Progenitor cell of endocrine pancreas (in vitro differentiated cells): ENCODE results near the gene TESK2. TPM values are rescaled to one million over a fixed set of nuclear protein-coding genes. Genes with fewer than 3 reads are reported as not detected.
A peak's percentile ranks its signal among the peaks of the same experiment; 100 is the strongest.

Experiments used
- DNase-seq: peaks from one replicate; pipeline ENCODE4 v3.0.0; 2021; ENCODE audit warnings: low spot score; ENCODE audit not compliant: unreplicated experiment
- H3K27ac Mint-ChIP-seq: 2 replicates; pipeline ENCODE4 v1.8.0; 2021; ENCODE audit warnings: mild to moderate bottlenecking, moderate library complexity, mixed read lengths
- H3K27me3 Mint-ChIP-seq: 2 replicates; pipeline ENCODE4 v1.8.0; 2021; ENCODE audit warnings: mixed read lengths
- H3K36me3 Mint-ChIP-seq: 2 replicates; pipeline ENCODE4 v1.8.0; 2022; ENCODE audit warnings: mixed read lengths; ENCODE audit not compliant: insufficient read depth
- H3K4me1 Mint-ChIP-seq: 2 replicates; pipeline ENCODE4 v1.8.0; 2021; ENCODE audit warnings: low read depth, mixed read lengths
- H3K4me3 Mint-ChIP-seq: 2 replicates; pipeline ENCODE4 v1.8.0; 2021; ENCODE audit warnings: low read depth, mild to moderate bottlenecking, moderate library complexity, mixed read lengths
- H3K9me3 Mint-ChIP-seq: 2 replicates; pipeline ENCODE4 v1.8.0; 2021; ENCODE audit warnings: low read depth, mixed read lengths
- total RNA-seq: library from RNA; stranded (reverse); gene quantifications from 2 replicates; pipeline ENCODE4 v1.2.1, GENCODE V29; 2021
- TF ChIP-seq, protein P1 (sequence below): fragments of 200-600 bp; sonication (generic); IDR thresholded peaks from one replicate; pipeline ENCODE4 v1.5.0; 2021; ENCODE audit warnings: antibody characterized with exemption, mild to moderate bottlenecking; ENCODE audit not compliant: unreplicated experiment

The TESK2 gene
- total RNA-seq, 1 donor from 2014 or later, result 9.5 TPM

DNA sequence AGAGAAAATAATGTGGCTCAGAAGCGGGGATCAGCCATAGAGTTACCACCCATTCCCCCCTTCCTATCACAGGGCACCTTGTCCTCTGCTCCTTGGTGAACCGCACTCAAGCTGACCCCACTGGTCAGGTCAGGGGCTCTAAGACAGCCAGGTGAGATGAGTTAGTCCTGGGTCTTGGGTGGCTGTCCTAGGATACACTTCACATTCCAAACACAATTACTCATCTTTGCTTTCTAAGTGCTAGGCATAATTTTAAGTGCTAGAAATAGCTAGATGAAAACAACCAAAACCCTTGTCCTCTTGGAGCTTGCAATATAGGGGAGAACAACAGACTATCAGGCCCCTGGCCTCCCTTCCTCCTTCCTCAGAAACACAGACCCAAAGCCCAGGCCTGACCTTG lies 142.9 kb downstream of the TESK2 start:
- Mint-ChIP-seq H3K27ac (no peak overlapping the region), H3K4me1 (peaks cover 2% of the 10 kb centered on the region)

DNA sequence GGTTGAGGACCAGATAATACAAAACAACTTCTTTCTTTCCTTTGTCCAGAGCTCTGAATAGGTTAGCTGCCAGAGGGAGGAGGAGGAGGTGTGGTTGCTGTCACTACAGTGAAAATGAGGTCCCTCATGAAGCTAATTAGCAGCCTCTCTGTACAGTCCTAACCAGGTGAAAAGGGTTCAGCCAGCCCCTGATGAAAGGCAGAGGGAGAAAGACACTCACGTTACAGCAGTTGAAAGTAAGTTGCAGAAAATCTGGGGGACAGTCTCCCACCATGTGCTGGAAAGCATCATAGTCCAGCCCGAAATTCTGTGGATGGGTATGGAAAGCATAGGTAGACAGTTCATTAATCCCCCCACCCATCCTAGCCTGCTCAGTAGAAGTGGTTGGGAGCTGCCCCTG lies 144.5 kb downstream of the TESK2 start:
- H3K4me1 Mint-ChIP-seq, result peaks cover 5% of the 10 kb centered on the region

More for the DNA sequence above, 142.9 kb downstream of the TESK2 start:
- H3K4me3 Mint-ChIP-seq, result no peak overlapping the region
- TF ChIP-seq, protein P1, sequence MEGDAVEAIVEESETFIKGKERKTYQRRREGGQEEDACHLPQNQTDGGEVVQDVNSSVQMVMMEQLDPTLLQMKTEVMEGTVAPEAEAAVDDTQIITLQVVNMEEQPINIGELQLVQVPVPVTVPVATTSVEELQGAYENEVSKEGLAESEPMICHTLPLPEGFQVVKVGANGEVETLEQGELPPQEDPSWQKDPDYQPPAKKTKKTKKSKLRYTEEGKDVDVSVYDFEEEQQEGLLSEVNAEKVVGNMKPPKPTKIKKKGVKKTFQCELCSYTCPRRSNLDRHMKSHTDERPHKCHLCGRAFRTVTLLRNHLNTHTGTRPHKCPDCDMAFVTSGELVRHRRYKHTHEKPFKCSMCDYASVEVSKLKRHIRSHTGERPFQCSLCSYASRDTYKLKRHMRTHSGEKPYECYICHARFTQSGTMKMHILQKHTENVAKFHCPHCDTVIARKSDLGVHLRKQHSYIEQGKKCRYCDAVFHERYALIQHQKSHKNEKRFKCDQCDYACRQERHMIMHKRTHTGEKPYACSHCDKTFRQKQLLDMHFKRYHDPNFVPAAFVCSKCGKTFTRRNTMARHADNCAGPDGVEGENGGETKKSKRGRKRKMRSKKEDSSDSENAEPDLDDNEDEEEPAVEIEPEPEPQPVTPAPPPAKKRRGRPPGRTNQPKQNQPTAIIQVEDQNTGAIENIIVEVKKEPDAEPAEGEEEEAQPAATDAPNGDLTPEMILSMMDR, result no peak
- H3K9me3 Mint-ChIP-seq, result no peaks in the 10 kb centered on the region
- H3K27me3 Mint-ChIP-seq, result no peaks in the 10 kb centered on the region
- DNase-seq, result no peak
- no peaks in the 10 kb centered on the region for H3K36me3 Mint-ChIP-seq

DNA sequence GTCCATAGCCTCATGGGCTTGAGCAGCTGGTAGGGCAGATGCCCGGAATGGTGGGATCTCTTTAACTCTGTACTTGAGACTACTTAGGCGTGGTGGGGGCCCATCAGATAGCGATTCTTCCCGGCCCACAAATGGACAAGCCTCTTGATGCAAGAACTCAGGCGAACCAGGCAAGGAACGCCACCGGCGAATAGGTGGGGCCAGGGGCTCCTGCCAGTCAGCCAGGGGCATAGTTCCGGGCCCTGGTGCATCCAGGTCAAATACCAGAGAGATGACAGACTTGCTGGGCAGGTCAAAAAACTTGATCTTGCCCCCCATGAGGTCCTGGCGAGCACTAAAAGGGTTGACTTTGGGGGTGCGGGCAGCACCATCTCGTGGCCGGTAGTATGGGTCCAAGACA lies 145.9 kb downstream of the TESK2 start:
- H3K27ac Mint-ChIP-seq, result no peak overlapping the region

More for the DNA sequence above, 144.5 kb downstream of the TESK2 start:
- no peak for DNase-seq
- Mint-ChIP-seq H3K27ac (no peak overlapping the region), H3K9me3 (no peaks in the 10 kb centered on the region), H3K27me3 (no peaks in the 10 kb centered on the region), H3K36me3 (no peaks in the 10 kb centered on the region), H3K4me3 (no peak overlapping the region)
- TF ChIP-seq, protein P1, result no peak

GRCh38 chr1:45344499-45344898 lies 146.5 kb downstream of the TESK2 start:
- H3K36me3 Mint-ChIP-seq, result no peaks in the 10 kb centered on the region
- H3K9me3 Mint-ChIP-seq, result no peaks in the 10 kb centered on the region
- H3K27ac Mint-ChIP-seq, result no peak overlapping the region
- no peaks in the 10 kb centered on the region for H3K27me3 Mint-ChIP-seq
- TF ChIP-seq, protein P1, result no peak
- no peak for DNase-seq
- peaks cover 13% of the 10 kb centered on the region for H3K4me1 Mint-ChIP-seq
- no peak overlapping the region for H3K4me3 Mint-ChIP-seq

More for the DNA sequence above, 145.9 kb downstream of the TESK2 start:
- Mint-ChIP-seq H3K4me3 (no peak overlapping the region), H3K9me3 (no peaks in the 10 kb centered on the region), H3K36me3 (no peaks in the 10 kb centered on the region), H3K27me3 (no peaks in the 10 kb centered on the region), H3K4me1 (peaks cover 11% of the 10 kb centered on the region)
- TF ChIP-seq, protein P1, result no peak
- no peak for DNase-seq

DNA sequence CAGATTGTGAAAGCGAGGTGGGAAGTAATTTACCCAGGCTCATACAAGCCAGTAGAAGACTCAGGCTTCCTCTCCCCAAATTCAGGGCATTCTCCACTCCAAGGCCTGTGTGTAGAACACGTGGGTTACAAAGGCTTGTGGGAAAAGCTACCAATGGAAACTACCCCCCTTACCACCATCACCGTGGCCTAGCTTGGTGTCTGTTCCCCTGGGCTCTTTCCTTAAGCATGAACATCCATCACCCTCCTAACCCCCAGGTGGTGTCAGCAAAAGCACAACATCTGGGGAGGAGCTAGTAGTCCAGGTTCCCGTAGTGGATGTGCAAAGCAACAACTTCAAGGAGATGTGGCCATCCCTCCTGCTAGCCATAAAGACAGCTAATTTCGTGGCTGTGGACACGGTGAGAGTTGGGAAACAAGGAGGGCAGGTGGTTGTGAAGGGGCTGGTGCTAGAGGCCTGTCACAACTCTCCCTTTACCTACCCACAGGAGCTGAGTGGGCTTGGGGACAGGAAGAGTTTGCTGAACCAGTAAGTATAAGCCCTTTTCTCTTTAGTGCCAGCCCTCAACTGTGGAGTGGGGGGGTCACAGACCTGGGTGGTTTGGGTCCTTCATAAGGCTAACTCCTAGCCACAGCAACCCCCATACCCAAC lies 150.0 kb downstream of the TESK2 start:
- peak overlapping the region; percentile 9 for H3K27ac Mint-ChIP-seq
- TF ChIP-seq, protein P1, result no peak
- DNase-seq, result no peak
- H3K4me3 Mint-ChIP-seq, result peak overlapping the region; percentile 98
- peaks cover 1% of the 10 kb centered on the region for H3K36me3 Mint-ChIP-seq
- H3K27me3 Mint-ChIP-seq, result no peaks in the 10 kb centered on the region
- H3K4me1 Mint-ChIP-seq, result peaks cover 30% of the 10 kb centered on the region
- H3K9me3 Mint-ChIP-seq, result no peaks in the 10 kb centered on the region
